B cell (primary cell): ENCODE data around the gene NBPF3. TPM values are rescaled to one million over a fixed set of nuclear protein-coding genes. Genes with fewer than 3 reads are reported as not detected.

Experiments
- ATAC-seq: fragments of 200-7000 bp; cut with Tn5 transposase; one replicate; pipeline ENCODE4 v1.10.0; 2021; ENCODE audit warnings: low read depth, mild to moderate bottlenecking, moderate number of reproducible peaks, moderate library complexity
- CTCF ChIA-PET: fragments of 350-600 bp; sonication (Branson Sonifier 250); formaldehyde crosslinking; loops from one replicate; lab custom pipeline; 2021; ENCODE audit warnings: antibody characterized with exemption, inconsistent platforms; lab: Charles Lee
- POLR2A ChIA-PET: fragments of 350-600 bp; sonication (Branson Sonifier 250); formaldehyde crosslinking; loops from one replicate; lab custom pipeline; 2021; ENCODE audit warnings: antibody characterized with exemption; lab: Charles Lee
- DNase-seq: peaks from one replicate; pipeline ENCODE4 v3.0.0; 2013
- H2AFZ ChIP-seq: 2 replicates; pipeline ENCODE4 v1.6.1; 2012; ENCODE audit warnings: mild to moderate bottlenecking, low read depth, low read length; ENCODE audit not compliant: insufficient read depth, poor library complexity, severe bottlenecking
- H3K27ac ChIP-seq, 2 donors: 1 replicate in 1 of 2; 2 replicates in 1 of 2; pipeline ENCODE4 v1.5.1; 2012 to 2013; ENCODE audit warnings: low read length in 2 of 2, mild to moderate bottlenecking in 2 of 2, moderate library complexity in 1 of 2
- H3K27me3 ChIP-seq, 4 experiments: fragments of 200-600 bp in 1 of 4; sonication (generic) in 1 of 4; replicated peaks in 1 of 4; 1 replicate in 2 of 4; 2 replicates in 2 of 4; pipeline versions ENCODE4 v1.6.1 to v1.7.0; 2013 to 2016; ENCODE audit warnings: low read length in 3 of 4, mild to moderate bottlenecking in 2 of 4, mixed read lengths in 1 of 4, moderate library complexity in 1 of 4; ENCODE audit not compliant: insufficient read depth in 4 of 4, control insufficient read depth in 3 of 4; ENCODE audit errors: control extremely low read depth in 1 of 4
- H3K36me3 ChIP-seq, 2 experiments: replicated peaks in 1 of 2; 1 replicate in 1 of 2; 2 replicates in 1 of 2; pipeline versions ENCODE4 v1.6.1 to v1.7.1; 2013; ENCODE audit warnings: low read length in 1 of 2; ENCODE audit not compliant: insufficient read depth in 2 of 2, control insufficient read depth in 1 of 2; ENCODE audit errors: control extremely low read depth in 1 of 2, extremely low read depth in 1 of 2
- H3K4me1 ChIP-seq, 2 donors: fragments of 200-600 bp in 1 of 2; sonication (generic) in 1 of 2; 1 replicate in 1 of 2; 2 replicates in 1 of 2; pipeline versions ENCODE4 v1.5.1 to v1.6.1; 2013 to 2017; ENCODE audit warnings: low read length in 2 of 2; ENCODE audit not compliant: control insufficient read depth in 2 of 2, insufficient read depth in 2 of 2
- H3K4me2 ChIP-seq: replicated peaks from 2 replicates; pipeline ENCODE3; 2012; ENCODE audit warnings: mild to moderate bottlenecking, low read depth, low read length; ENCODE audit not compliant: poor library complexity, severe bottlenecking
- H3K4me3 ChIP-seq, 5 experiments: fragments of 200-600 bp in 1 of 5; sonication (generic) in 1 of 5; 1 replicate in 3 of 5; 2 replicates in 2 of 5; pipeline versions ENCODE4 v1.5.1 to v1.7.0; 2011 to 2016; ENCODE audit warnings: low read length in 4 of 5, mild to moderate bottlenecking in 4 of 5, low read depth in 2 of 5, control low read depth in 1 of 5, moderate library complexity in 1 of 5; ENCODE audit not compliant: insufficient read depth in 1 of 5; ENCODE audit errors: control extremely low read depth in 1 of 5, extremely low read depth in 1 of 5
- H3K79me2 ChIP-seq: fragments of 200-600 bp; sonication (generic); one replicate; pipeline ENCODE4 v1.6.0; 2016; ENCODE audit warnings: low read length; ENCODE audit not compliant: control insufficient read depth, insufficient read depth
- H3K9ac ChIP-seq: fragments of 200-600 bp; sonication (generic); 2 replicates; pipeline ENCODE4 v1.6.1; 2017; ENCODE audit warnings: mild to moderate bottlenecking, low read length, moderate library complexity
- H3K9me3 ChIP-seq, 3 donors: one replicate each; pipeline versions ENCODE4 v1.6.1 to v1.7.1; 2013; ENCODE audit warnings: low read length in 2 of 3; ENCODE audit not compliant: control insufficient read depth in 2 of 3, insufficient read depth in 1 of 3; ENCODE audit errors: control extremely low read depth in 1 of 3
- H4K20me1 ChIP-seq: 2 replicates; pipeline ENCODE4 v1.6.0; 2012; ENCODE audit warnings: mild to moderate bottlenecking, low read length; ENCODE audit not compliant: insufficient read depth, control insufficient read depth, poor library complexity, severe bottlenecking
- H3K27ac Mint-ChIP-seq: one replicate; pipeline ENCODE4 v1.8.0; 2021; ENCODE audit warnings: mixed read lengths
- H3K27me3 Mint-ChIP-seq: one replicate; pipeline ENCODE4 v1.8.0; 2021; ENCODE audit warnings: mixed read lengths
- H3K4me1 Mint-ChIP-seq: one replicate; pipeline ENCODE4 v1.8.0; 2021; ENCODE audit warnings: mixed read lengths
- H3K4me3 Mint-ChIP-seq: one replicate; pipeline ENCODE4 v1.8.0; 2021; ENCODE audit warnings: mixed read lengths
- H3K9me3 Mint-ChIP-seq: one replicate; pipeline ENCODE4 v1.8.0; 2022; ENCODE audit warnings: mixed read lengths; ENCODE audit not compliant: insufficient read depth
- EZH2 ChIP-seq: IDR thresholded peaks from 2 replicates; pipeline ENCODE4 v1.6.1; 2012; ENCODE audit warnings: borderline replicate concordance, low read depth, mild to moderate bottlenecking, moderate library complexity, low read length; ENCODE audit not compliant: insufficient read depth, poor library complexity, severe bottlenecking
- WGBS: methylation state at CpG from one replicate; pipeline ENCODE4 v1.1.5; 2013; ENCODE audit warnings: missing lambda C conversion rate; ENCODE audit not compliant: insufficient coverage; 5-methylcytosine and 5-hydroxymethylcytosine counted together
- intact Hi-C: fragments of 100-400 bp; cut with micrococcal nuclease; formaldehyde crosslinking; loops from one replicate; pipeline ENCODE4 v1.10.0; 2022
- polyA plus RNA-seq: library from polyadenylated mRNA; depleted of rRNA; stranded (reverse); fragments of >200 nt; gene quantifications from 2 replicates; pipeline ENCODE4 v1.2.3, GENCODE V29; 2012
- total RNA-seq, 2 donors: library from RNA; stranded (reverse); fragments of 120-200 nt in 1 of 2; gene quantifications; 1 replicate in 1 of 2; 2 replicates in 1 of 2; pipeline versions ENCODE4 v1.2.3 to v1.2.4, GENCODE V29; 2013 to 2022
- TF ChIP-seq, protein P1 (sequence below): fragments of 200-600 bp; IDR thresholded peaks from one replicate; pipeline ENCODE4 v1.8.0; 2022; ENCODE audit warnings: antibody characterized with exemption, mild to moderate bottlenecking

NBPF3 gene
- total and polyA plus RNA-seq, 2 donors (not counting 1 experiment from before 2014, with no cell fraction given), result 2.0 to 4.2 TPM

DNA sequence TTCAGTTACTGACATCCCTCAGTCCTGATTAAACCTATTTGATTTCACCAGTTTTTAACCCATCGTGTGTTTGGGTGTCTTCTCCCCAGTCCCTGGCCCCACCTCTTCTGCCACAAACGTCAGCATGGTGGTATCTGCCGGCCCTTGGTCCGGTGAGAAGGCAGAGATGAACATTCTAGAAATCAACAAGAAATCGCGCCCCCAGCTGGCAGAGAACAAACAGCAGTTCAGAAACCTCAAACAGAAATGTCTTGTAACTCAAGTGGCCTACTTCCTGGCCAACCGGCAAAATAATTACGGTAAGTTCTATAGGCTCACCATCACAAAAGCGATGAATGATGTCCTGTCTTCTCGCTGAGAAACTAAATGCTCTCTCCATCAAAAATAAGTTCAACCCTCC lies 28.7 kb downstream of the NBPF3 start:
- intact Hi-C loops, result no loop called here
- no peak overlapping the region for H2AFZ ChIP-seq
- Mint-ChIP-seq H3K4me3 (no peak overlapping the region), H3K27ac (no peak overlapping the region), H3K27me3 (no peaks in the 10 kb centered on the region), H3K4me1 (no peaks in the 10 kb centered on the region), H3K9me3 (no peaks in the 10 kb centered on the region)
- no peaks in the 10 kb centered on the region for H3K79me2 ChIP-seq
- H3K27ac ChIP-seq, result no peak overlapping the region
- DNase-seq (no peak), ATAC-seq (no peak)
- POLR2A ChIA-PET, result no interaction called here
- H3K9ac ChIP-seq, result no peak overlapping the region
- no peaks in the 10 kb centered on the region for H3K4me1 ChIP-seq
- H3K4me2 ChIP-seq, result no peak overlapping the region
- no peaks in the 10 kb centered on the region for H3K27me3 ChIP-seq
- H3K36me3 ChIP-seq, result no peaks in the 10 kb centered on the region
- TF ChIP-seq, protein P1, sequence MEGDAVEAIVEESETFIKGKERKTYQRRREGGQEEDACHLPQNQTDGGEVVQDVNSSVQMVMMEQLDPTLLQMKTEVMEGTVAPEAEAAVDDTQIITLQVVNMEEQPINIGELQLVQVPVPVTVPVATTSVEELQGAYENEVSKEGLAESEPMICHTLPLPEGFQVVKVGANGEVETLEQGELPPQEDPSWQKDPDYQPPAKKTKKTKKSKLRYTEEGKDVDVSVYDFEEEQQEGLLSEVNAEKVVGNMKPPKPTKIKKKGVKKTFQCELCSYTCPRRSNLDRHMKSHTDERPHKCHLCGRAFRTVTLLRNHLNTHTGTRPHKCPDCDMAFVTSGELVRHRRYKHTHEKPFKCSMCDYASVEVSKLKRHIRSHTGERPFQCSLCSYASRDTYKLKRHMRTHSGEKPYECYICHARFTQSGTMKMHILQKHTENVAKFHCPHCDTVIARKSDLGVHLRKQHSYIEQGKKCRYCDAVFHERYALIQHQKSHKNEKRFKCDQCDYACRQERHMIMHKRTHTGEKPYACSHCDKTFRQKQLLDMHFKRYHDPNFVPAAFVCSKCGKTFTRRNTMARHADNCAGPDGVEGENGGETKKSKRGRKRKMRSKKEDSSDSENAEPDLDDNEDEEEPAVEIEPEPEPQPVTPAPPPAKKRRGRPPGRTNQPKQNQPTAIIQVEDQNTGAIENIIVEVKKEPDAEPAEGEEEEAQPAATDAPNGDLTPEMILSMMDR, result peak; percentile 28
- TF ChIP-seq EZH2, result no peak
- WGBS, result 15% methylated on average over 7 of the region's 10 CpGs
- no peak overlapping the region for H3K4me3 ChIP-seq
- no peaks in the 10 kb centered on the region for H3K9me3 ChIP-seq
- no peaks in the 10 kb centered on the region for H4K20me1 ChIP-seq
- CTCF ChIA-PET, result no interaction called here

DNA sequence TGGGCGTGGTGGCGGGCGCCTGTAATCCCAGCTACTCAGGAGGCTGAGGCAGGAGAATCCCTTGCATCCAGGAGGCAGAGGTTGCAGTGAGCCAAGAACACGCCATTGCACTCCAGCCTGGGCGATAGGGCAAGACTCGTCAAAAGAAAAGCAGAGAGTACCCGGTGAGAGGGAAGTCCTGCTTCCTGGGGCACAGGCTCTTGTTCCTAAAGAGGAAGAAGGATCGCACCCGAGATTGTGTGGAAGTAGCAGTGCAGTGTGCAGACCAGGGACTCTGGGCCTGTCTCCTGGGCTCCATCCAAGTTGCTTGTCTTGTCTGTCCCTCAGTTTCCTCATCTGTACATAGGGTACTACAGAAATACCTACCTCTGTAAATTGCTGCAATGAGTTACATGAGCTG lies 29.6 kb downstream of the NBPF3 start:
- Mint-ChIP-seq H3K27me3 (no peaks in the 10 kb centered on the region), H3K9me3 (no peaks in the 10 kb centered on the region), H3K27ac (no peak overlapping the region), H3K4me1 (no peaks in the 10 kb centered on the region), H3K4me3 (no peak overlapping the region)
- H3K4me1 ChIP-seq, result no peaks in the 10 kb centered on the region
- no peaks in the 10 kb centered on the region for H3K27me3 ChIP-seq
- no peaks in the 10 kb centered on the region for H3K36me3 ChIP-seq
- H3K9me3 ChIP-seq, result no peaks in the 10 kb centered on the region
- CTCF ChIA-PET, result interaction anchor here (0.7 to 1.2 kb wide), 2 partner anchors 101 to 117 kb away, joined by 3 read pairs; no protein-coding TSS in a partner anchor
- 87% methylated on average over 6 of the region's 9 CpGs for WGBS
- POLR2A ChIA-PET, result interaction anchor here (0.6 kb wide), 1 partner anchor 66 kb away, joined by 4 read pairs; no protein-coding TSS in a partner anchor
- no peaks in the 10 kb centered on the region for H3K79me2 ChIP-seq
- no peak overlapping the region for H3K4me3 ChIP-seq
- DNase-seq (no peak), ATAC-seq (no peak)
- intact Hi-C loops, result no loop called here
- no peak overlapping the region for H3K27ac ChIP-seq
- no peaks in the 10 kb centered on the region for H4K20me1 ChIP-seq
- no peak for TF ChIP-seq EZH2
- TF ChIP-seq, protein P1, result no peak
- no peak overlapping the region for H3K4me2 ChIP-seq
- no peak overlapping the region for H2AFZ ChIP-seq
- H3K9ac ChIP-seq, result no peak overlapping the region
